GM18519 (cell line): ENCODE data around the gene DRD2.

Source experiments
- ATAC-seq: cut with Tn5 transposase; IDR thresholded peaks from one replicate; pipeline ENCODE4 v1.9.1; 2021; ENCODE audit warnings: mild to moderate bottlenecking, moderate library complexity; ENCODE audit not compliant: unreplicated experiment, low FRiP score

DRD2 gene

DNA sequence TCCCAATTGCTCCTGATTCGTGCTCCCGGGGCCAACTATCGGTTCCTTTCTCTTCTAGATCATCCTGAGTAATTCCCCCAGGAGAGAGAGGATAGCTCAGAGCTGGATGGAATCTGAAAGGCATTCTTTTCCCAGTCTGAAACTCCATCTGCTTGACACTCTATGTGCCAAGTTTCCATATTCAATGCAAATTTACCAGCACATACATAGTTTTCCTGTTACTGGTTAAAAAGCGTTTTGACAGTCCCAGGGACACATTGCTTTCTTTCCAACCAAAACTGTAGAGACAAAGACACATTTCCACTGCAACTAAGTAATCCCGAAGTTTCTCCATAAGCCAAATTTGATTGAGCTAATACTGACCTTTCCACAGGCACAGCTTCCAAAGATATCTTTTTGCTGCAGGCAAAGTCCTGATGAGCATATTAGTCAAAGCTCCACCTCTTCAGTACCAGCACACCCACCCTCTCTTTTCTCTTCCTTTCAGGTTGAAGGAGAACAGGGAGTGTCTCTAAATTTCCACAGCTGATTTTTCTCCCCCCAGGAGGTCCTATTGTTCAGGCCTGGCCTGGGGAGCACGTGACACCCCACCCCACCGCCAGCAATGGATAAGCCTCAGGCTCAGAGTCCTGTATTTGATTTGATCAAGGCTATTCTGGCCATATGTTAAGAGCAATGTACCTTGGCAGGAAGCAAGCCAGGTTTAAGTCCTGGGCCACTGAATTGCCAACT lies 97.4 kb downstream of the DRD2 start:
- ATAC-seq: no peak

DNA sequence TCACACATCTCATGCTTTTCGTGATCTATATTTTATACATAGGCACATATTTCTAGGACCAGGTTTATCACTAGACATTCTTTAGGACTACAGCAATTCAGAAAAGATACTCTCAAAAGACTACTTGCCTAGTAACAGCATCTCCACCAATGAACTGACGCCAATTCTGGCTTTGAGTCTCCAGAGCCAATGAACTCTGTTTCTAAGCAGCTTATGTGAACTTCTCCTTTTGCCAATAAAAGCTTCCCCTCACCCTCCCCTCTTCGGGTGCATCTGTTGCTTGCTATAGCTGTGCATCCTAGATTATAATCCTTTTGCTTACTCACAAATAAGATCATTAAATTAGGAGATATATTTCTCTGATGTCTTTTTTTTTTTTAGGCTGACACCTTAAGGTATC lies 99.0 kb downstream of the DRD2 start:
- ATAC-seq: no peak

GRCh38 chr11:113375402-113375801 lies 99.8 kb downstream of the DRD2 start:
- ATAC-seq: no peak

DNA sequence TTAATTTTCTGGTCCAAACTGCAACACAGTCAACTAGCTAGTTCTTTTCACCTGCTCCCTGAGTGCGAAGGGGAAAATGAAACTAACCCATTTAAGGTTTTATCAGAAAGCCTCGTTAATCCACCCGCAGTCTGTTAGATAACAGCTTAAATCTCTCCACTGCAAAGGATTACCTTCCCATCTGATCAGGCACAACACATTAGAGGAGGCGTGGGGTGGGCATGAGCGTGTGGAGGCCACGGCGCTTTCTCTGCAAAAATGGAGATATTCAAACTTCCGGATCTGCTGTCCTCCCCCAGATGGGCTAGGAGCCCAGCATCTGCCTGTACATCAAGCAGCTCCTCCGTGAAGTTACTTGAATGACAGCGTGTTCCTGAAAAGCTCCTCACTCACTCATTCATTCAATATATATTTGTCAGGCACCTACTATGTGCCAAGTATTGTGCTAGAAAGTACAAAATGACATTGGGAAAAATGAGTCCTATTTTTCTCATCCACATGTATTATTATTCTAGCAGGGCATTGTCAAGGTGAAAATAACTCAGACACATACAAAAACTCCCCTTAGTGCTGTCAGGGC lies 101.1 kb downstream of the DRD2 start:
- ATAC-seq: no peak

- ATAC-seq: no peak
Observed at GRCh38 chr11:113373306-113373705, 101.9 kb downstream of the DRD2 start.

- no peak for ATAC-seq
Observed at GRCh38 chr11:113372309-113372708, 102.9 kb downstream of the DRD2 start.

DNA sequence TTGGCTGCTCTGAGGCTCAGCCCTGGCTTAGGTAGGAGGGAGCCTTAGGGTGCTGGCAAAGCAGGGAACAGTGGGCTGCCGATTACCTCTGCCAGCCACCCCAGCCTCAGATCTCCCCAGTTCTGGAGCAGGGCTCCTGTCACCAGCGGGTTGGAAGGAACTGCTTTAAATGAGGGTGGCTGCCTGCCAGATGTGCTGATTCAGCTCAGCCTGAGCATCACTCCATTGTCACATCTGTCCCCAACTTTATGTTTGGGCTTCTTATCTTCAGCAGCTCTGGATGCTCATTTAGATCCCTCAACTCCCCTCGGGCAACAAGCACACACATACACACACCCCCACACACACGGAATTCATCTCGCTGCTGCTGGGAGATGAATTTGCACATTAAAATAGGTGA lies 104.6 kb downstream of the DRD2 start:
- ATAC-seq: no peak

GRCh38 chr11:113369411-113369810 lies 105.8 kb downstream of the DRD2 start:
- ATAC-seq: no peak

GRCh38 chr11:113365895-113366294 lies 109.3 kb downstream of the DRD2 start:
- no peak for ATAC-seq

DNA sequence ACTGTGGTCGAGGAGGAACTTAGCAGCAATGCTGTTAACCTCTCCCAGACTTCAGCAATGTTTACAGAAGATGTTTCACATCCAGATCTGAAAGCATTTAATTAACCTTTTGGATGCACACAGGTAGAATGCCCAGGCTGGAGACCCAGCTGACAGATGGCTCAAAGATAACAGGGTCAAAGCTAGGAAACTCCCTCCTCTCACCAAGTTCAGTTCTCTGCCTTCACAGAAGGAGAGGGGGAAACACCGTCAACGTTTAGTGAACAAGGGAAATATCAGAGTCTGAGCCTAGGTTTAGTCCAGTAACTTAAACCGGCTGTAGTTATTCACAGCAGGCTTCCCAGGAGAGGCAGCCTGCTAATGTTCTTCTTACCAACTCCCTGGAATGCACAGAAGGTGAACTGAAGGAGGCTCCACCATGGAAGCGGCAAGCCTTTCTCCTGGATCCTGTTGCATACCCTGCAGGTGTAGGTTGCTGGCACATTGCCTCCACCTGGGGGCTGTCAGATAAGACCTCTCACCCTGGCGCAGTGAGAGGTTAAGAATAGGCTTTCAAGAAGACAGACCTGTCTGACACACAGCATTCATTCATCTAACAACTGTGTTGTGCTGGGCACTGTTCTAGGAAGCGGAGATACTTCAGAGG lies 111.1 kb downstream of the DRD2 start:
- ATAC-seq: no peak

DNA sequence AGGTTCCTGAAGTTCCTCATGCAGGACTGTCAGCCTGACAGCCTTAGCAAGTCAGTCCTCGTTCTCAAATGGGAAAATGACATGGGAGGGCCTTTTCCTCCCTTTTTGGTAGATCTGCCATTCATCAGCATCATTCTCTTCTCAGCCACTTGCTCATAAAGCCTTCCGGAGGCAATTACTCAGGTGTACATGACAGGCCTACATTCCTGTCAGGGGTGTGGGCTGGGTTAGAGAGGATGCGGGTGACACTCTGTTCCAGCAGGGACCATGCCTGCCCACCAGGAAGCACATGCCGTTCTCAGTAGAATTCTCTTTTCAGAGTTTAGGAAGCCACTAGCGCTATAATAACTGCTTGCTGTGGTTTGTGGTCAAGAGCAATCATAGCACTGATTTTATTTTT lies 111.8 kb downstream of the DRD2 start:
- ATAC-seq: no peak
